AG10803 (cell line): ENCODE measurements around the gene SRGAP3.

Experiments
- DNase-seq: peaks from one replicate; pipeline ENCODE4 v3.0.0; 2010; ENCODE audit warnings: low read depth
- H3K4me3 ChIP-seq: 2 replicates; pipeline ENCODE4 v1.5.1; 2011; ENCODE audit warnings: mild to moderate bottlenecking, low read length, control low read depth
- TF ChIP-seq, protein P1 (sequence below): conservative IDR thresholded peaks from 2 replicates; pipeline ENCODE4 v1.5.1; 2011; ENCODE audit warnings: mild to moderate bottlenecking, low read length, control low read depth, inconsistent platforms

Gene SRGAP3

DNA sequence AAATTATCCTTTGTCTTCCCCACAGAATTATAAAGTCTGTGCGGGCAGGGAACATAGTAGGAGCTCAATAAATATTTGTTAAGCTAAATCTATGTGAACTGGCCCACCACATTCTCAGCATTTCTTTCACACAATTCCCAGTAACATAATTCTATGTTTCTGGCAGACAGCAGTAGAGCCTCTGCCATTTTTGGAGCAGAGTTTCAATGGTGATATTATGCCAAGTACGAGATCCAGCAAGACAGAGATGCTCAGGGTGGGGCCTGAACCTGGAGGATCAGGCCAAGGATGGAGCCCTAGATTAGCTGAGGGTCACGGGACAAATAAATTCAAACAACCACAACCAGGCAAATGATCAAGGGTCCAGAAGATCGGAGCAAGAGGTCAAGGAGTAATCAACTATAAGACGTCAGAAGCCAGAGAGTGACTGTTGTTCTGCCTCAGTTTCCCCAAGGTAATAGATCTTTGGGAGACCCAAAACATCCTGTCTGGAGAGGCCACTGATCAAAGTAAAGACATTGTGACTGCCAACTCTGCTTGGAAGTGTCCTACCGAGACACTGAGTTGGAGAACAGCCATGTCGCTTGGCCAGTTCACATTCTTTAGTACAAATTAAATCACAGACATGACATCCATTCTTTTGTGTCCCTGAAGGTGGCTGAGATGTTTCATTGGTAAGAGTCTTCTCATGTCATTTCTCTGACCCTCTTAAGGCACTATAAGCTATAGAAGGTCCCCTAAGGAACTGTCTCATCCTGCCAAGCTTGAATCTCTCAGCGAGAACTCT, 15.4 kb downstream of the SRGAP3 start:
- no peak overlapping the region for H3K4me3 ChIP-seq
- TF ChIP-seq, protein P1, sequence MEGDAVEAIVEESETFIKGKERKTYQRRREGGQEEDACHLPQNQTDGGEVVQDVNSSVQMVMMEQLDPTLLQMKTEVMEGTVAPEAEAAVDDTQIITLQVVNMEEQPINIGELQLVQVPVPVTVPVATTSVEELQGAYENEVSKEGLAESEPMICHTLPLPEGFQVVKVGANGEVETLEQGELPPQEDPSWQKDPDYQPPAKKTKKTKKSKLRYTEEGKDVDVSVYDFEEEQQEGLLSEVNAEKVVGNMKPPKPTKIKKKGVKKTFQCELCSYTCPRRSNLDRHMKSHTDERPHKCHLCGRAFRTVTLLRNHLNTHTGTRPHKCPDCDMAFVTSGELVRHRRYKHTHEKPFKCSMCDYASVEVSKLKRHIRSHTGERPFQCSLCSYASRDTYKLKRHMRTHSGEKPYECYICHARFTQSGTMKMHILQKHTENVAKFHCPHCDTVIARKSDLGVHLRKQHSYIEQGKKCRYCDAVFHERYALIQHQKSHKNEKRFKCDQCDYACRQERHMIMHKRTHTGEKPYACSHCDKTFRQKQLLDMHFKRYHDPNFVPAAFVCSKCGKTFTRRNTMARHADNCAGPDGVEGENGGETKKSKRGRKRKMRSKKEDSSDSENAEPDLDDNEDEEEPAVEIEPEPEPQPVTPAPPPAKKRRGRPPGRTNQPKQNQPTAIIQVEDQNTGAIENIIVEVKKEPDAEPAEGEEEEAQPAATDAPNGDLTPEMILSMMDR = no peak
- DNase-seq = no peak

DNA sequence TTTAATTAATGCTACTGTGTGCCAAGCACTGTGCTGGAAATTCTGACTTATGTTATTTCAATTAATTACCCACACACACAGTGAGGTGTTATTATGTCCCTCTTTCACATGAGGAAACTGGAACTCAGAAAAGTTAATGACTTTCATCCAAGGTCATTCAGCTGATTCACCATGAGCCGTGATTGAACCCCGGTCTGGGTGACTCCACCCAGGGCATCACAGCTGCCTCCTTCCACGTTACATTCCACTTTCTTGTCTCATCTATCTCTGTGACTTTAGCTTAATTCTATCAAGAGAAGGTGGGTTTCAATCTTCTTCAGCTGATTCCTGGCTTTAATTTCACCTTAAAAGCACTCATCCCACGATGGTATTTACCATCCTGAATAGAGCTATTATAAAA, 16.3 kb downstream of the SRGAP3 start:
- TF ChIP-seq, protein P1 = no peak
- no peak overlapping the region for H3K4me3 ChIP-seq
- DNase-seq = no peak

DNA sequence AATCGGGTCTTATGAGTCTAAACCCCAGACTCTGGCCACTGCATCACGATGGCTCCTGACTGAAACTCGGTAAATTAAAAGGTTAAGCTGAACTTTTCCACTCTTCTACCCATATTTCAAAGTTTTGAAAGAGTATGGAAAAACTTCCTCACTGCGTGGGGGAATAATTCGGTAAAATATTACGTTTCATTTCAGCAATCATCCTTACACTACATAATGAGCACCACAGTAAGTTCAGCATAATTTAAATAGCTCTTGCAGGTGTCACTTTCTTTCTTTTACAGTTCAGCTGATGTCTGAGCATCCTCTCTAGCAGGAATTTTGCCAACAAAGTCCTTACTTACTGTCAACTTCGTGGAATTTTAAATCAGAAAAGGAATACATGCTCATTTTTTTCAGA, 17.5 kb downstream of the SRGAP3 start:
- DNase-seq = no peak
- H3K4me3 ChIP-seq = no peak overlapping the region
- TF ChIP-seq, protein P1 = no peak

DNA sequence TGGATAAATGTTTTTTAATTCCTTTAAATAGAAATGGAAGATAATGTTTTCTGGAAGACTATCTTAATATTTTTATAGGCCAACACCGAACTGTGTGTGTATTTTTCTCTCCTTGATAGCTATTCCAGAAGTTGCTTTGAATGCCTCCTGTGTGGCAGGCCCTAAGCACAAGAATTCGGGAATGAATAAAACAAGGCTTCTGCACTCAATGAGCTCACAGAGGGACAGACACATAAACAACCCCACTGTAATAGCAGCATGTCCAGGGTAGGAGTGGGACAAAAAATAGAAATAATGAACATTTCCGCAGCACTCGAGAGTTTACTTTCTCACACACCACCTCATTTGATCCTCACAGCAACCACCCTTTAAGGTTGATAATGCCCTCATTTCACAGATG, 18.0 kb downstream of the SRGAP3 start:
- TF ChIP-seq, protein P1 = no peak
- H3K4me3 ChIP-seq = no peak overlapping the region
- no peak for DNase-seq

DNA sequence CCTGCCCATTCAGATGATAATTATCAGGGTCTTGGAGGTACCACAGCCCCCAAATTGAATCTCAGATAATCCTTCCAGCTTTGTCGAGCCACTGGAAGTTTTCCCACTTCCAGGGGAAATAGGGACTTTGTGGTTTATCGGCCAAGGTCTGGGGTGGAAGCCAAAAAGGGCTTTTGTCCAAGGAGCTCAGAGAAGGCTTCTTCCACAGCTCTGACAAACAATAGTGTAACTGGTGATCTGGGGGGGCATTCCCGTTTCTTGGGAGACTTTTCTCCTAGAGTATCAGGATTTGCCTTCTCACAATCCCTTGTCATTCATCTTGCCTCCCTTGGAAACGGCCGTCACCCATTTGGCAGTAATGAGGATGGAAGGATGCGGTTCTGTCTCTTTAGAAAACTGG, 18.4 kb downstream of the SRGAP3 start:
- DNase-seq = no peak
- no peak overlapping the region for H3K4me3 ChIP-seq
- TF ChIP-seq, protein P1 = no peak

DNA sequence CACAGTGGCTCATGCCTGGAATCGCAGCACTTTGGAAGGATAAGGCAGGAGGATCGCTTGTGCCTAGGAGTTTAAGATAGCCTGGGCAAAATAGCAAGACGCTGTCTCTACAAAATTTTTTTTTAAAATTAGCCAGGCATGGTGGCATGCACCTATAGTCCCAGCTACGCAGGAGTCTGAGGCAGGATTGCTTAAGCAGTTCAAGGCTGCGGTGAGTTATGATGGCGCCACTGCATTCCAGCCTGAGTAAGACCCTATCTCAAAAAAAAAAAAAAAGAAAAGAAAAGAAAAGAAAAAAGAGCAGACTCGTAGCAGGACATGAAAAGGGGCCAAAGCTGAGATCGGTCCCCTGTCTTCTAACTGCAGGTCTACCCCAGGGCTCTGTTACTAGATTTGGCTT, 18.9 kb downstream of the SRGAP3 start:
- TF ChIP-seq, protein P1 = no peak
- no peak overlapping the region for H3K4me3 ChIP-seq
- no peak for DNase-seq

DNA sequence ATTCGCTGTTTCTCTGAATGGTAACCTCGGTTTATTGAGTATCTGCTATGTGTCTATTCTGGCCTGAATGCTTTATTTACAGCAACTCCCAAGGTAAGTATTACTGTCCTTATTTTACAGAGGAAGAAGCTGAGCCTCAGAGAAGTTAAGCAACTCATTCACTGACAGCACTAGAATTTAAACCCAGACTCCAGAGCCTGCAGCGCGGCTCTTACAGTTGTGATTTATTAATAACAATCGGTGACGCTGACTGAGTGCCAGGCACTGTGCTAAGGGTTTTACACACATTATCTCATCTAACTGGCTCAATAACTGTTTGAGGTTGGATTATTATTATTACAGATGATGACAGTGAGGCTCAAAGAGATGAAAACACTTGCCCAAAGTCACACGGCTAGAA, 19.6 kb downstream of the SRGAP3 start:
- TF ChIP-seq, protein P1 = no peak
- DNase-seq = no peak
- no peak overlapping the region for H3K4me3 ChIP-seq
